GM08714 (cell line): ENCODE measurements around the gene LAMB3.

ENCODE experiments used
- H3K4me3 ChIP-seq: fragments of 200-500 bp; sonication (Bioruptor generic); 2 replicates; pipeline ENCODE4 v1.5.1; 2014; ENCODE audit warnings: mild to moderate bottlenecking, low read length, inconsistent platforms
- ZNF274 ChIP-seq: IDR thresholded peaks from 2 replicates; pipeline ENCODE4 v1.6.1; 2012; ENCODE audit warnings: mild to moderate bottlenecking, low read depth, low read length

Gene LAMB3

DNA sequence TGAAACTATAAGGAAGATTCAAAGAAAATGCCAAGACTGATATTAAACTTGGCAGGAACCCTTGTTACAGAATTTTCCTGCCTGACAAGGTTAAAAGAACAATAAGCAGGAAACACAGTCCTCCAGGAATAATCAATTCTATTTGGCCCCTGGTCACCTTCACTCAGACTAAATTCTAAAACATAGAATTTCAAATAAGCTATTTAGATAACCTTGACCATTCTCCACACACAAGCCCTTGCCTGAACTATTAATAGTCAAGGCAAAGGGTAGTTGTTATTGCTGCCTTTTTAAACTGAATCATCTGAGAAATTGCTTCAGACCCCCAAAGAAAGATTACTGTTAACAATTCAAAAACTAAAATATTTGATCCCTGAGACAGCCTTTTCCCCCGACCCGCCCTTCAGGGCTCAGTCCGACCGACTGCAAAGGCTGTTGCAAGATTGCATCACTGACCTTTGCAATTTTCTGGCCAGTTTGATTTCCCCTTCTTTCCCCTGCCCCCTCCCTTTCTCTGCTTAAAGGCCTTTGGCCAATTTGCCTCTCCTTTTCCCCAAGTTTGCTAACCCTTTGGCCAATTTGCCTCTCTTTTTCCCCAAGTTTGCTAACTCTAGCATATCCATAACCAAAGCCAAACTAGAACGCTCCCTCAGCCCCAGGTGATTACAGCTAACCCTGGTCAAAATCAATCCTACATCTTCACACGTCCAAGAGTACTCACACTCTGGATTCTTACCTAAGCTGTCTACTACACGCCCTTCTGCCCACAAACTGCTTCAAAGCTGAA is 21.6 kb upstream of the LAMB3 start:
- no peak for TF ChIP-seq ZNF274

DNA sequence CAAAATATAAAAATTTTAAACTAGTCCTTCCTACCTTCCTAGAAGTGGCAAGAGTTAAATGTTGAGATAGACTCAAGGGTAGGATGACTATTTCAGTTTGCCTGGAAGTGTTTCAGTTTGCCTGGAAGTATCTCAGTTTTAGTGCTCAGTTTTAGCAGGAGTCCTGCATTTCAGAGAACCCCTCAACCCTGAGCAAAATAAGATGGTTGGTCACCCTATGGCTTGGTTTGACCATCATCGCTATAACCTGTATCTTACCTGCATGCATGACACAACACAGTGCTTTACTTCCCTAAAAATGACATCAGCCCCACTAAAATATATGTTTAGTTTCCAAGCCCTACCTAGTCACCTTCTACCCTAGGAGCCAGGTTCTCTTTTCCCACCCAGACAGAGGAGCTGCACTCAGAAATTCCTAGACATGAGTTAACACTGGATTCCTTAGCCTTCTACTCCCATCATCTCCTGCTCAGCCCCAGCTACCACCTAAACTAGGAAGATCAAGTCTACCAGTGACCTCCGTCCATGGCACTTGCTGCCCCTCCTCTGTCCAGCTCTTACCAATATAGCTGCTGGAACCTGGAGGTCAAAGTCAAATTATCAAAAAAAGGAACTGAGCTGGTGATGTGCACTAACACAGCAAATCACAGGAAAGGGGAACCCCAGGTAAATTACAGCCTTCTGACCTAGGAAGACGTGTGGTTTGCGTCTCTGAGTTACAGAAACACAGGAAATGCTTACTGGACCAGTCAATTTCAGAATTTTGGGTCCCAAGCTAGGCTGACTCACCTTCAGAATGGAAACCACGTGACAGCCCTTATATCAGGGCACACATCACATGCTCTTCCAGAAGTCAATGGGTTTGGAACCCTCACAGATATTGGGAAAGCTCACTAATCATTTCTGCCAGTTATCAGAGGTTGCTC is 20.7 kb upstream of the LAMB3 start:
- H3K4me3 ChIP-seq = no peak overlapping the region
- TF ChIP-seq ZNF274 = no peak

More for the DNA sequence above, 21.6 kb upstream of the LAMB3 start:
- no peak overlapping the region for H3K4me3 ChIP-seq

DNA sequence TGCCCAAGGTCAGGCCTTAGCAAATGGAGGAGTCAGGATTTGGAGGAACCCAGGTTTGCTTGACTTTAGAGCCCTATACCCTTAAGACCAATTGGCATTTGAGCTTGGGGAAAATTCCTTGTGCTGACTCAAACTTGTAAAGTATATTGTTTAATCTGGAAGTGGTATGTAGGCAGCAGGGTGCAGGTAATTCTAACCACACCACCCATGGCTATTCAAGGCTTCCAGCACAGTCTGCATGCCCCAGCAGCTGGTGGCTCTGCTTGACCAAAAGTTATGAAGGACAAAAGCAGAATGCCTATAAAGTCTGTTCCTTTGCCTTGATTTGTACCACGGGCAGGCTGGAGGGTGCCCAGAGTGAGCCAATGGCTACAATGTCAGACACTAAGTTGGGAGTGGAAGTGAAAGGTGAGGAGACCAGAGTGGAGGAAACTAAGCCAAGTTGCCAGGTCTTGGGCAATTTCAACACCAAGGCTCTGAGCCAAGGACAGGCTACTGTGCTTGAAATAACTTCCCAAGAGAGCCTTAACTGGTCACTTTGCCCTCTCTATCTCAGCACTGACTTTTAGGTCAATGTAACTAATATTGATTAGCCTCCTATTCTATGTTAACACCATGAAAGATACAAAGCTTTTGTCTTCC is 18.3 kb upstream of the LAMB3 start:
- no peak overlapping the region for H3K4me3 ChIP-seq
- no peak for TF ChIP-seq ZNF274

DNA sequence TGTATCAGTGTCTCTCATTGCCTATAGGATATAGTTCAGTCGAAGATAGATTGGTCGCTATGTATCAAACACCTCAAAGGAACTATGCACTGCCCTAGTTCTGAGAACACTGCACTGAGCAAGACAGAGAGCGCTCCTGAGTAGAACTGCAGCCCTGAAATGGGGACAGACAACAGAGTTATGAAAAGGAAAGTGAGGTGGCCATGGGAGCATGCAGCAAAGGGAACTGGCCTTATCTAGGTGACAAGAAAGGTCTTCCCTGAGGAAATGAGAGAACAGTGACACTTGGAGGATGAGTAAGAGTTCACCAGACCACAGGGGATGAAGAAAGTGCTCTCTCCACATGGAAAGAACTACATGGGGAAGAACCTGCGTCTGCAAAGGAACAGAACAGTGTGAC is 15.5 kb upstream of the LAMB3 start:
- no peak for TF ChIP-seq ZNF274
- H3K4me3 ChIP-seq = no peak overlapping the region

DNA sequence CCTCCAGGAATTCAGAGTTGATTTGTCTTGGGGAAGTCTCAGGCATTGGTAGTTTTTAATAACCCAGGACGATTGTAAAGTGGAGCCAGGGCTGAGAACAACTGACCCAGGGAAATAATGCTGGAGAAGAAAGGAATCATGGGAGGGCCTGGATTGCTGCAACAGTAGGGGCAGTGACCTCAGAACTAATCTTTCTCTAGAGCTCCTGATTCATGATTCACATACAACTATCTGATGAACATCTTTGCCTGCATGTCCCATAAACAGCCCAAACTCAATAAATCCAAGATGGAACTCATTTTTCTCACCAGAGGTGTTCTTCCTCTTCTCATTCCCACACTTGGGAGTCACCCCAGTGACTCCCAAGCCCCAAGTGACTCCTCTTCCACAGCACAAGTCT is 14.9 kb upstream of the LAMB3 start:
- no peak overlapping the region for H3K4me3 ChIP-seq
- no peak for TF ChIP-seq ZNF274

DNA sequence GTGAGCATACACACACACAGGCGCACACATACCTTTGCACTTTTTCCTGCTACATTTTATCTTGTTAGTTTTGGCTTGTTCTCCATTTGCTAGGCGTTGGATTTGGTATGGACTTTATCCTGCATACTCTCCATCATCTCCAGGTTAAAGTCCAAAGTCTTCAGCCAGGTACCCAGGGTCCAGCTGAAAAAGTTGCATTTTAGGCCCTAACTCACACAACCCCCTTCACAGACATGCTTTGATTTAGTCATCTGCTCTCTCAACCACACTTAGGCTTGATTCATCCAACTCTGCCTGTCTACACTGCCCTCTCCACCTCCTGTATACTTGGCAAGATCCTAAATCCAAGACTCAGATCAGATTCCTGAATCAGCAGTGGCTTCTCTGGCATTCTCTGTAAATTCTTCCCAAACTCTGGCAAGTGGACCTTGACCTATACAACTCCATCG is 10.7 kb upstream of the LAMB3 start:
- no peak overlapping the region for H3K4me3 ChIP-seq
- TF ChIP-seq ZNF274 = no peak

DNA sequence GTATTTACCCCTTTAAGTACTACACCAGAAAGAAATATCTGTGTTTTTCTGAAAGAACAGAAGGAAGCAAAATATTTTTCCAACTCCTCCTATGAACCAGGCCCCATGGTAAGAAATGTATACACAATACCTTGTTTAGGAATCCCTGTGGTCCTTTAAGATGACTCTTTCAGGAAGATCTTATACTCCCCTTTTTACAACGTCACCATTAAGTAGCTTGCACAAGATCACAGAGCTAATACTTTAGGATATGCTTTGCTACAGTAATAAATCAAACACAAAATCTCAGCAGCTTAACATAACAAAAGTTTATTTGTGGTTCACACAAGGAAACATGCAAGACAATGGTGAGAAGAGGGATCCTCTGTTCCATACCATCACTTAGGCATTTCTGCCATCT is 8.8 kb upstream of the LAMB3 start:
- TF ChIP-seq ZNF274 = no peak
- no peak overlapping the region for H3K4me3 ChIP-seq

DNA sequence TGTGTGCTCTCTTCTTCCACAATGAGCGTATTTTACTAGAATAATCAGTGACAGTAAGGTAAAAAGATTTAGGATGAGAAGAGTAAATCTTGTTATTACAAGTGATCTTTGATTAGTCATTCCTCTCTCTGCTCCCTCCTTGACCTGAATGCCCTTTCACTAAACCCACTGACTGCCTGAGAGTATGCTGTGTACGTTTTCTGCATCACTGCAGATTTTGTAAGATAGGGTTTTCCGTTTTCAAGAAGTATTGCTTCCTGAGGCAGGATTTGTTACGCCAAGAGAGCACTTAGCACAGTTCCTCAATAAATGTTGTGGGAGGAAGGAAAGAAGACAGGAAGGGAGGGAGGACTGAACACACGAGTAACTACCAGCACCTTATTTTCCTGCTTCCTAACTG is 7.7 kb upstream of the LAMB3 start:
- no peak for TF ChIP-seq ZNF274
- H3K4me3 ChIP-seq = no peak overlapping the region

DNA sequence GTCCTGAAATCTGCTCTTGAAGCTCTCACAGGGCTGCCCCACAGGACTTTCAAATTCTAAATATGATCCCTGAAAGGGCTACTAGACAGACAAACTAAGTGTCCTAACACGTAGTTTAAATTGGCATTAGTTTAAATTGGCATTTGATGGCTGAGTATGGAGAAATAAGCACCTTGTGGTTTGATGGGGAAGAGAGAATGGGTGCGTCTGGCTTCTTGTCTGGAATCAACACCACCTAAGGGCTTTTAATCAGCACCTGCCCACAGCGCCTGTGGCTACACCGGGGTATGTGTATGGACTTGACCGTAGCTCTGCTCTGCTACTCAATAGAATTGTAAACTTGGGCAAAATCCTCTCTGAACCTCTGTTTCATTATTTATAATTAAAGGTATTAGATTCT is 5.7 kb upstream of the LAMB3 start:
- no peak for TF ChIP-seq ZNF274
- no peak overlapping the region for H3K4me3 ChIP-seq

DNA sequence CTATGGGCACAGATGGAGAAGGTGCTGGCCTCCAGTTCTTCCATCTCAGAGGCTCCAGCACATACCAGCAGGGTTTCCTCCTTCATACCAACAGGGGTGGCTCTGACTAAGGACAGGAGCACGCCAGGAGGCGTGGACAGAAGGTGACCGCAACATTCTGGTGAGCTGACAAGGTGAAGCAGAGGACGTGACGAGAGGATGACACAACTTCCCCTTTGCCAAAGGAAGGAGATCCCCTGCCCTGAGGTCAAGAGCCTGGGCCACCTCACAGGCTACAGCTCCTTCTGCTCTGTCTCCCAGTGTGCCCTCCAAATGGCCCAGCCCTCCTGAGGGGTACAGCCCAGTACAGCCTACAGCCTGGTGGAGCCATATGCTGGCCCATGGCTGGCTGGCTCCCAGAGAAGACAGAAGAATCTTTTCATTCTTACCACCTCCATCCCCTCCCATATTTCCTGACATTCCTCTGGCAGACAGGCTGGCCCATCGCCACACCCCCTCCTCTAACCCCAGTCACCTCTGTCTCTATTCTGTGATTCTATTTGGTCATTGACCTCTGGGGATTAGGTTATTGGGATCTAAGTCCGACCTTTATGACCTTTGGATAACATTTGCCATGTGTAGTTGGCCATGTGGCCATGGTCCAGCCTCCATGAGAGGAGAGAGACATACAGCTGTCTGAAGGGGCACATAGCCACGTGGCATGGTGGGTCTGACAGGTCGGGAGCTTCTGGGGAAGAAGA is 5.1 kb upstream of the LAMB3 start:
- TF ChIP-seq ZNF274 = no peak
- H3K4me3 ChIP-seq = no peak overlapping the region

DNA sequence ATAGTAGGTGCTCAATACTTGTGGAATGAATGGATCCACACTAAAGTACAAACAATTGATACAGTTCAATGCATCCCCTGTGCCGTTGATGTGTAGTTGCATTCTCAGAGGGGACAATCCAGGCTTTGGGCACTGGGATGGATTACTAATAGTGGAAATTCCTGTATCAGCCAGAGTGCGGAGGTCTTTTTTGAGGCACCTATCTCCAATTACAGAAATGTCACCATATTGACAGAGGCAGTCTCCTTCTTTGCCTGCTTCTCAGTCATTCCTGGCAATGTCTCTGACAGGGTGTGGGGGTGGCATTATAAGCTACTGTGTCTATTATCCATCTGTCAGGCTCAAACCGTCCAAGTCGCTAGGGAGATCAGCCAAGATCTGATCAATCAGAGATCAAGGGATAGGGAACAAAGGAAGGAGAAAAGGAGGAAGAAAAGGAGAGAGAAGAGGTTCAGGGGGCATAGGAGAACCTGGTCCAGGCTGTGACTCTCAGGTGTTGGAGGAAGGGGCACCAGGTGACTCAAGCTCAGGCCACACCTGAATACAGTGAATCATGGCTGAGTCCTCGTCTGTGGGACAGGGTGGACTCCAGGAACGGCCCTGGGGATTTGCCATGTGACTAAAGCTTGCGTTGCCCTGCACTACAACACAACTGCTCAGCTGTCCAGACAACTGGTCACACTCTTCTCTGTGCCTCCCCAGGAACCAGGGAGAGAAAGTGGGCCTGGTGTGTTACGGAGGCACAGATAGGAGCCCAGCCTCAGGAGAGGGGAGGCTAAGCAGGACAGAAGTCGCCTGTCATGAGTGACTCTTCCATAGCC is 3.4 kb upstream of the LAMB3 start:
- no peak for TF ChIP-seq ZNF274
- H3K4me3 ChIP-seq = no peak overlapping the region

DNA sequence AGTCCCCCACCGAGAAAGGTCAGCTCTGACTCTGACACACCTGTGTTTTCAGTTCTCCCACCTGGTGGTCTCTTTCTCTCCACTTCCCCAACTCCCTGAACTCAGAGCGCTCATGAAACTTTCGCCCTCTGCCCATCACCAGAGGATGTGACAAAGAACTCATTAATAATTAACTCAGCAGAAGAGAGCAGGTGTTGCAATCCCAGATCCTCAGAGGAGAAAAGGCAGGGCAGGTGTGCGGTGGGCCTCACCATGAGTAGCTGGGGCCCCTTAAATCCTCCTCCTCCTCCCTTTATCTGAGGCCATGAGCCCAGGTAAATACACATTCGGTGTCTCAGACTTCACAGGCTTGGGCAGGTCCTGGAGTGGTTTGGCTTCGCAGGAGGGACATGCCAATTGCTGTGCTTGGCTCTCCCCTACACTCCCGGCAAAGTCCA is 1.7 kb upstream of the LAMB3 start:
- TF ChIP-seq ZNF274 = no peak
- no peak overlapping the region for H3K4me3 ChIP-seq

DNA sequence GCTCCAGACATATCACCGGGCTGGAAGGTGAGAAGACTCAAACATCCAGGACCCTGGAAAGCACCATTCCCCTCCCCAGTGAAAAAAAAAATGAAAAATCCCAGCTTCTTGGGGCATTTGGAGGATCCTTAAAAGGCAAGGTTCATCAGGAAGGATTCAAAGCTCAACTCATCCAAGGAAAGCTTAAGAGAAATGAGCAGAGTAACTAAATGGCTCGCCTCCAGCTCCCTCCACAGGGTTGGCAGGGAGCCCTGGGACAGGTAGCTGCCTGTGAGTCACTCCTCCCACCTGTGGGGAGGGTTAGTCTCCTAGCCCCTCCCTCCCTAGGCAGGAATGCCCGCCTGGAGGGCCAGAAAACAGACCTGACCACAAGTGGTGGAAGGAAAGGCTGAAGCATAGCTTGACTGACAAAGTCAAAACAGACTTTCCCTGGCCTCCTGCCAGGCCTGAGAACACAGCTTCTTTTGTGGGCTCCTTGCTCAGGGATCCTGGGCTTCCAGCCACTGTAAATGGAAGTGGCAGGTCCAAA is 712 bp upstream of the LAMB3 start:
- H3K4me3 ChIP-seq = no peak overlapping the region
- TF ChIP-seq ZNF274 = no peak

DNA sequence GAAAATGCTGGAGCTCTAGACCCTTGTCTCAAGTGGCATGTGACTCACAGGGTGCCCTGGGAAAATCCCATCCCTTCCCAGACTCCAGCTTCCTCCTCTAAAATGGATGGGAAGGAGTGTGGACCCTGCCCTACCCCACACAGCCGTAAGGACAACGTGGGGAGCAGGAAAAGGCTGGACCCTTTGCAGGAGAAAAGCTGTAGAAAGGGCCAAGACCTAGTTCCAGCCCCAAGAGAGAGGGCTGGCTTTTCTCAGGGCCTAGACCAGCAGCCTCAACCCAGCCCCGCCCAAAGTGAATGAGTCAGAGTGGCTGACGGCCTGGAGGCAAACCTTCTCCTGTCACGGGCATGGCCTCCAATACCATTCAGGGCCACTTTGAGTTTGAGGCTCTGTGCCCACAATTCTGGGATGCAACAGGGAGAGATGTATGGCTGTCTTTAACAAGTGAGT is 1.1 kb downstream of the LAMB3 start:
- no peak overlapping the region for H3K4me3 ChIP-seq

More for the DNA sequence above, 1.1 kb downstream of the LAMB3 start:
- no peak for TF ChIP-seq ZNF274
